H9 (cell line): ENCODE data around the gene HDAC7. TPM values are rescaled to one million over a fixed set of nuclear protein-coding genes. Genes with fewer than 3 reads are reported as not detected.
A peak's percentile ranks its signal among the peaks of the same experiment; 100 is the strongest.

ENCODE experiments used
- DNase-seq: peaks from one replicate; pipeline ENCODE4 v3.0.0-alpha.2; 2017
- H2AFZ ChIP-seq: one replicate; pipeline ENCODE4 v1.6.1; 2013; ENCODE audit warnings: mild to moderate bottlenecking, low read length, control low read depth, moderate library complexity
- H2AK5ac ChIP-seq: 2 replicates; pipeline ENCODE4 v1.6.1; 2013; ENCODE audit warnings: low read length, control low read depth, mixed read lengths; ENCODE audit not compliant: insufficient read length
- H2BK120ac ChIP-seq: one replicate; pipeline ENCODE4 v1.6.1; 2013; ENCODE audit warnings: low read depth, mild to moderate bottlenecking, low read length, control low read depth, inconsistent platforms; ENCODE audit not compliant: poor library complexity, severe bottlenecking
- H2BK12ac ChIP-seq: 2 replicates; pipeline ENCODE4 v1.6.1; 2013; ENCODE audit warnings: low read length, control low read depth, mixed read lengths, low read depth; ENCODE audit not compliant: insufficient read length
- H2BK15ac ChIP-seq: 2 replicates; pipeline ENCODE4 v1.6.1; 2013; ENCODE audit warnings: low read depth, low read length, control low read depth
- H2BK20ac ChIP-seq: one replicate; pipeline ENCODE4 v1.6.1; 2013; ENCODE audit warnings: low read depth, mild to moderate bottlenecking, low read length, control low read depth, inconsistent platforms; ENCODE audit not compliant: poor library complexity, severe bottlenecking
- H2BK5ac ChIP-seq: 2 replicates; pipeline ENCODE4 v1.6.1; 2013; ENCODE audit warnings: low read length, control low read depth, mixed read lengths; ENCODE audit not compliant: insufficient read length
- H3K14ac ChIP-seq: 2 replicates; pipeline ENCODE4 v1.6.1; 2013; ENCODE audit warnings: low read length, control low read depth; ENCODE audit not compliant: insufficient read depth
- H3K18ac ChIP-seq: 2 replicates; pipeline ENCODE4 v1.6.1; 2013; ENCODE audit warnings: low read depth, mild to moderate bottlenecking, mixed read lengths, low read length, control low read depth; ENCODE audit not compliant: insufficient read length
- H3K23ac ChIP-seq: 2 replicates; pipeline ENCODE4 v1.6.1; 2013; ENCODE audit warnings: low read length, control low read depth, mixed read lengths, low read depth; ENCODE audit not compliant: insufficient read length
- H3K23me2 ChIP-seq: 2 replicates; pipeline ENCODE4 v1.6.1; 2013; ENCODE audit warnings: low read depth, mild to moderate bottlenecking, mixed read lengths, low read length, control low read depth; ENCODE audit not compliant: insufficient read length, poor library complexity, severe bottlenecking
- H3K27ac ChIP-seq: 2 replicates; pipeline ENCODE4 v1.5.1; 2013; ENCODE audit warnings: low read length, control low read depth, mixed read lengths, low read depth; ENCODE audit not compliant: insufficient read length
- H3K27me3 ChIP-seq: 2 replicates; pipeline ENCODE4 v1.6.1; 2013; ENCODE audit warnings: low read length, control low read depth, inconsistent platforms; ENCODE audit not compliant: insufficient read depth
- H3K4ac ChIP-seq: 2 replicates; pipeline ENCODE4 v1.6.1; 2013; ENCODE audit warnings: low read depth, mild to moderate bottlenecking, control low read depth, inconsistent platforms, low read length, moderate library complexity
- H3K4me1 ChIP-seq: 2 replicates; pipeline ENCODE4 v1.6.1; 2013; ENCODE audit warnings: low read length, control low read depth, inconsistent platforms; ENCODE audit not compliant: insufficient read depth
- H3K4me2 ChIP-seq: 2 replicates; pipeline ENCODE4 v1.6.1; 2013; ENCODE audit warnings: low read length, control low read depth, mixed read lengths; ENCODE audit not compliant: insufficient read length, insufficient read depth
- H3K56ac ChIP-seq: 2 replicates; pipeline ENCODE4 v1.6.1; 2013; ENCODE audit warnings: low read depth, mild to moderate bottlenecking, mixed read lengths, low read length, control low read depth; ENCODE audit not compliant: insufficient read length
- H3K79me1 ChIP-seq: 2 replicates; pipeline ENCODE4 v1.6.1; 2013; ENCODE audit warnings: low read depth, mild to moderate bottlenecking, moderate library complexity, low read length, control low read depth, inconsistent platforms; ENCODE audit not compliant: insufficient read depth, poor library complexity, severe bottlenecking
- H3K79me2 ChIP-seq: 2 replicates; pipeline ENCODE4 v1.6.1; 2013; ENCODE audit warnings: low read length, control low read depth, inconsistent platforms; ENCODE audit not compliant: insufficient read depth
- H3K9ac ChIP-seq: 2 replicates; pipeline ENCODE4 v1.6.1; 2013; ENCODE audit warnings: low read length, control low read depth, mixed read lengths; ENCODE audit not compliant: insufficient read length; ENCODE audit errors: extremely low read depth
- H3K9me3 ChIP-seq: one replicate; pipeline ENCODE4 v1.6.1; 2013; ENCODE audit warnings: low read depth, low read length, inconsistent platforms; ENCODE audit not compliant: control insufficient read depth
- H3T11ph ChIP-seq: one replicate; pipeline ENCODE4 v1.6.1; 2013; ENCODE audit warnings: mild to moderate bottlenecking, low read length, control low read depth, inconsistent platforms
- H4K20me1 ChIP-seq: one replicate; pipeline ENCODE4 v1.6.1; 2013; ENCODE audit not compliant: control insufficient read depth, insufficient read length, insufficient read depth
- H4K5ac ChIP-seq: 2 replicates; pipeline ENCODE4 v1.6.1; 2013; ENCODE audit warnings: low read depth, mild to moderate bottlenecking, mixed read lengths, low read length, control low read depth; ENCODE audit not compliant: insufficient read length
- H4K8ac ChIP-seq: replicated peaks from 2 replicates; pipeline ENCODE4 v1.6.1; 2013; ENCODE audit warnings: low read length, control low read depth, mixed read lengths, low read depth; ENCODE audit not compliant: insufficient read length
- H4K91ac ChIP-seq: 2 replicates; pipeline ENCODE4 v1.6.1; 2013; ENCODE audit warnings: low read depth, mild to moderate bottlenecking, moderate library complexity, mixed read lengths, low read length, control low read depth; ENCODE audit not compliant: insufficient read length
- H3K27ac Mint-ChIP-seq, 3 experiments: 2 replicates in 2 of 3; 3 replicates in 1 of 3; pipeline ENCODE4 v1.8.0; 2020 to 2021; ENCODE audit warnings: mixed read lengths in 3 of 3, mild to moderate bottlenecking in 1 of 3, moderate library complexity in 1 of 3
- H3K27me3 Mint-ChIP-seq: 2 replicates; pipeline ENCODE4 v1.8.0; 2021; ENCODE audit warnings: low read depth, mild to moderate bottlenecking, moderate library complexity, mixed read lengths
- H3K36me3 Mint-ChIP-seq, 3 experiments: 2 replicates in 2 of 3; 3 replicates in 1 of 3; pipeline ENCODE4 v1.8.0; 2020 to 2021; ENCODE audit warnings: low read depth in 3 of 3, mixed read lengths in 3 of 3; ENCODE audit not compliant: insufficient read depth in 1 of 3
- H3K4me1 Mint-ChIP-seq, 2 experiments: 2 replicates each; pipeline ENCODE4 v1.8.0; 2020; ENCODE audit warnings: mixed read lengths in 2 of 2
- H3K4me3 Mint-ChIP-seq, 2 experiments: 2 replicates in 1 of 2; 3 replicates in 1 of 2; pipeline ENCODE4 v1.8.0; 2020 to 2021; ENCODE audit warnings: mild to moderate bottlenecking in 2 of 2, mixed read lengths in 2 of 2, moderate library complexity in 1 of 2
- H3K9me3 Mint-ChIP-seq, 2 experiments: 2 replicates in 1 of 2; 3 replicates in 1 of 2; pipeline ENCODE4 v1.8.0; 2020; ENCODE audit warnings: mild to moderate bottlenecking in 2 of 2, mixed read lengths in 2 of 2, moderate library complexity in 1 of 2
- CTCF ChIP-seq: fragments of 200-600 bp; sonication (generic); conservative IDR thresholded peaks from 3 replicates; pipeline ENCODE4 v1.8.0; 2021; ENCODE audit warnings: antibody characterized with exemption, mild to moderate bottlenecking
- WGBS: extraction: QIAGEN DNeasy Blood & Tissue Kit; methylation state at CpG from one replicate; pipeline ENCODE4 v1.1.7; 2013; ENCODE audit warnings: missing lambda C conversion rate, low lambda C conversion rate, mixed read lengths; ENCODE audit not compliant: insufficient read length; ENCODE audit errors: extremely low coverage; 5-methylcytosine and 5-hydroxymethylcytosine counted together
- total RNA-seq: library from RNA; stranded (reverse); gene quantifications from 2 replicates; pipeline ENCODE4 v1.2.1, GENCODE V29; 2021

Gene HDAC7
- total RNA-seq, 1 experiment from 2014 or later: 72.1 TPM

- H3K4me1 Mint-ChIP-seq: peaks cover 20 to 34% of the 10 kb centered on the region in 2 experiments
- no peak overlapping the region for H3K4ac ChIP-seq
- H3K23ac ChIP-seq: no peak overlapping the region
- H4K8ac ChIP-seq: no peak overlapping the region
- H3K27me3 Mint-ChIP-seq: peaks cover 18% of the 10 kb centered on the region
- peak; percentile 97 for DNase-seq
- peak overlapping the region; percentile 36 for H3K4me2 ChIP-seq
- no peak overlapping the region for H3K27ac ChIP-seq
- no peaks in the 10 kb centered on the region for H3K9me3 ChIP-seq
- H3K36me3 Mint-ChIP-seq: peaks cover 3 to 15% (median 8%) of the 10 kb centered on the region in 3 experiments
- H3K9me3 Mint-ChIP-seq: no peaks in the 10 kb centered on the region
- H4K20me1 ChIP-seq: peaks cover 2% of the 10 kb centered on the region
- H4K91ac ChIP-seq: no peak overlapping the region
- TF ChIP-seq CTCF: peak; percentile 97
- H3K4me3 Mint-ChIP-seq: peak overlapping the region; percentile 24 to 66; a peak in 4 of 5 replicates
- no peak overlapping the region for H4K5ac ChIP-seq
- H2BK120ac ChIP-seq: no peak overlapping the region
- no peak overlapping the region for H3K18ac ChIP-seq
- H3K79me2 ChIP-seq: no peaks in the 10 kb centered on the region
- peaks cover 3% of the 10 kb centered on the region; the same call in 1 of the 2 replicates for H3K4me1 ChIP-seq
- H2AFZ ChIP-seq: no peak overlapping the region
- no peaks in the 10 kb centered on the region for H3K27me3 ChIP-seq
- no peak overlapping the region for H2BK20ac ChIP-seq
- no peaks in the 10 kb centered on the region for H3K23me2 ChIP-seq
- H2AK5ac ChIP-seq: no peak overlapping the region
- H3T11ph ChIP-seq: no peak overlapping the region
- H2BK5ac ChIP-seq: no peak overlapping the region
- no peak overlapping the region for H3K56ac ChIP-seq
- WGBS: no CpG with 5 or more reads among the region's 19 CpGs
- H3K27ac Mint-ChIP-seq: 0 out of 7 replicates have a peak overlapping the region, but pooled peaks of 1 of the 3 experiments have one; percentile 24
- H3K14ac ChIP-seq: no peak overlapping the region
- no peak overlapping the region for H2BK15ac ChIP-seq
- H2BK12ac ChIP-seq: no peak overlapping the region
- no peaks in the 10 kb centered on the region for H3K79me1 ChIP-seq
- no peak overlapping the region for H3K9ac ChIP-seq
Measured at GRCh38 chr12:47779301-47779942, 40.3 kb downstream of the HDAC7 start.
